Brain microvascular endothelial cell (primary cell): ENCODE measurements around the gene C1D.

ENCODE experiments used
- DNase-seq: peaks from one replicate; pipeline ENCODE4 v3.0.0-alpha.2; 2020
- H3K27ac ChIP-seq: fragments of 250-450 bp; sonication (Bioruptor Pico); 2 replicates; pipeline ENCODE4 v1.5.1; 2020; ENCODE audit warnings: mild to moderate bottlenecking, moderate library complexity
- H3K27me3 ChIP-seq: fragments of 250-450 bp; sonication (Bioruptor Pico); replicated peaks from 2 replicates; pipeline ENCODE4 v1.5.1; 2020; ENCODE audit warnings: mild to moderate bottlenecking
- H3K36me3 ChIP-seq: fragments of 250-450 bp; sonication (Bioruptor Pico); replicated peaks from 2 replicates; pipeline ENCODE4 v1.5.1; 2020; ENCODE audit warnings: mild to moderate bottlenecking
- H3K4me3 ChIP-seq: 2 replicates; pipeline ENCODE4 v1.5.1; 2011; ENCODE audit warnings: low read depth, mild to moderate bottlenecking, control low read depth, low read length, moderate library complexity
- in situ Hi-C: cut with HindIII; loops from 2 replicates; pipeline ENCODE4 v1.10.0; 2017; ENCODE audit warnings: low sequenced_read_pairs, low pct_ligation_motif_present
- TF ChIP-seq, protein P1 (sequence below): IDR thresholded peaks from 2 replicates; pipeline ENCODE4 v1.5.1; 2011; ENCODE audit warnings: low read depth, mild to moderate bottlenecking, moderate library complexity, low read length, control low read depth, inconsistent platforms; ENCODE audit errors: missing control alignments

Gene C1D

DNA sequence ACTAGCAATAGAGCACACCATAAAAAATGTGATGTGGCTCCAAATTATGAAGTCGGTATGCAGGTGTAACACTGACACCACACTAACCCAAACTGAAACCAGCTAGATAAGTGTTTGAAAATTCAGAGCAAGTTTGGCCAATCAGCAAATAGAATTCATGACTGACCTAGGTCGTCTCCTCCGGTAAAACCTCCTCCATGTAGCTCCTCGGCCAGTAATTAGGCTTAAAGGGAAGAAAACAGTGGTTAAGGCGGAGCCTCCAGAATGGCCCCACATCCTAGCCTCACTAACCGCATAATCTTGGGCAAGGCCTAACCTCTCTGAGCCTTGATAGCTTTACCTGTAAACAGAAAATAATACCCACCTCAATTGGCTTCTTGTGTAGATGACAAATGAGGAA, 30.1 kb downstream of the C1D start:
- H3K27ac ChIP-seq, result no peak overlapping the region
- TF ChIP-seq, protein P1, sequence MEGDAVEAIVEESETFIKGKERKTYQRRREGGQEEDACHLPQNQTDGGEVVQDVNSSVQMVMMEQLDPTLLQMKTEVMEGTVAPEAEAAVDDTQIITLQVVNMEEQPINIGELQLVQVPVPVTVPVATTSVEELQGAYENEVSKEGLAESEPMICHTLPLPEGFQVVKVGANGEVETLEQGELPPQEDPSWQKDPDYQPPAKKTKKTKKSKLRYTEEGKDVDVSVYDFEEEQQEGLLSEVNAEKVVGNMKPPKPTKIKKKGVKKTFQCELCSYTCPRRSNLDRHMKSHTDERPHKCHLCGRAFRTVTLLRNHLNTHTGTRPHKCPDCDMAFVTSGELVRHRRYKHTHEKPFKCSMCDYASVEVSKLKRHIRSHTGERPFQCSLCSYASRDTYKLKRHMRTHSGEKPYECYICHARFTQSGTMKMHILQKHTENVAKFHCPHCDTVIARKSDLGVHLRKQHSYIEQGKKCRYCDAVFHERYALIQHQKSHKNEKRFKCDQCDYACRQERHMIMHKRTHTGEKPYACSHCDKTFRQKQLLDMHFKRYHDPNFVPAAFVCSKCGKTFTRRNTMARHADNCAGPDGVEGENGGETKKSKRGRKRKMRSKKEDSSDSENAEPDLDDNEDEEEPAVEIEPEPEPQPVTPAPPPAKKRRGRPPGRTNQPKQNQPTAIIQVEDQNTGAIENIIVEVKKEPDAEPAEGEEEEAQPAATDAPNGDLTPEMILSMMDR, result no peak
- H3K36me3 ChIP-seq, result no peaks in the 10 kb centered on the region
- no peak for DNase-seq
- in situ Hi-C loops, result no loop called here
- H3K27me3 ChIP-seq, result no peaks in the 10 kb centered on the region
- H3K4me3 ChIP-seq, result no peak overlapping the region

DNA sequence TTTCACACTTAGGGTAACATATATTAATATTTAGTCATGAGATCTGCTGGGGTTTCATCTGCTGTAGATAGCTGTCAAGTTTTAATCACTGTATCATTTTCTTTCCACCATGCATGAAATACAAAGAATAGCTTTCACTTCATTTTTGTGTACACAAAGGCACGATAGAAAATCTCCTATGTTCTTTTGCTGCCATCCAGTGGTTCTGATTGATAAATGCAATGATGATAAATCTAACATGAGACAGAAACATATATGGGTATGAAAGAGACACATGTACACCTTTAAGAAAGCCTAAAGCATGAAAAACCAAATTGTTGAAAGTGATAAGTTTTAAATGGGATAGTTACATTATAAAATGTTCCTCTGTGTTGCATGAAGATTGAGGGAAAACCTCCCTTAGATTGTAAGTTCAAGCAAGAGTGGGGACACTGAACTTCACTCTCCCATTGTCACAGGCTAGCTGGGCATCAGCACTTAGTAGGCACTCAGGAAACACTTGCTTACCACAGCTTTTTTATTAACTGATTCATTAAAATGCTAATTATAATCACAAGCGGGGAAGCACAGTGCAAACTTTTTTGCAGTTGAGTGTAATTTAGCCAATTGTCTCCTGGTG, 31.2 kb downstream of the C1D start:
- H3K27me3 ChIP-seq, result no peaks in the 10 kb centered on the region
- H3K4me3 ChIP-seq, result no peak overlapping the region
- H3K27ac ChIP-seq, result no peak overlapping the region
- DNase-seq, result peak; percentile 51
- in situ Hi-C loops, result no loop called here
- H3K36me3 ChIP-seq, result no peaks in the 10 kb centered on the region
- TF ChIP-seq, protein P1, result peak; percentile 41

DNA sequence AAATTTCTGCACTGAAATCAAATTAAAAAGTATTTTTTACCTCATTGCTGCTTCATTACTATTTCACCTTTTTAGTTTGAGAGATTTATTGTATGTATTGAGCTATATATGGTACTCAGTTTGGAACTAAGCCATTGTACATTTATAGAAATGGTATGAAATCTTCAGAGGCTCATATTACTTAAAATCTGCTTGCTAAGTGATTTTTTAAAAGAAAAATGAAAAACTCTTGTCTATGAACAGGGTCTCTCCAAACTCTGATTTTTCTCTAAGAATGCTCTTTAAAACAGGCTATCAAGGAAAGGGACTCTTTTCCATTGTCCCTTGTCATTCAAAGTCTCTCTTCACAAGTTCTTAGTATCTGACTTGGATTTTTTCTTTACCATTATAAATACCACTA, 31.8 kb downstream of the C1D start:
- TF ChIP-seq, protein P1, result no peak
- in situ Hi-C loops, result no loop called here
- H3K27ac ChIP-seq, result no peak overlapping the region
- DNase-seq, result no peak
- no peak overlapping the region for H3K4me3 ChIP-seq
- H3K36me3 ChIP-seq, result no peaks in the 10 kb centered on the region
- H3K27me3 ChIP-seq, result no peaks in the 10 kb centered on the region

DNA sequence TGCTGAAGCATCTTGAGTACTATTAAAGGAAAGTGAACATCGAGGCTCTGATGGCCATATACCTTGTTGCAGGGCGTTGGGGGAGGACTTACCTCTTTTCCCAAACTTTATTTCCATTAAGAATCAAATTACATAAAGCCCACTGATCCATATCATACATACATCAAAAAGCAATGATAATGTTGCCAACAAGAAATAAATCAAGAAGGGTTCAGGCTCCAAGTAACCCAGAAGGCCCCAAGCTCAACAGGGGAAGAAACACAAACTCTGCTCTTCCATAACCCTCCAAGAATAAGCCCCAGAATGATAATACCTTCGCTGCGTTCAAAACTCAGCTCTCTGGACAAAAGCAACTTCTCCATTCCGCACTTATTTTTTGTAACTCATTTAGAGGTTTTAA, 32.3 kb downstream of the C1D start:
- no peak for DNase-seq
- Histone ChIP-seq H3K36me3 (no peaks in the 10 kb centered on the region), H3K4me3 (no peak overlapping the region), H3K27ac (no peak overlapping the region), H3K27me3 (no peaks in the 10 kb centered on the region)
- TF ChIP-seq, protein P1, result no peak
- in situ Hi-C loops, result no loop called here

DNA sequence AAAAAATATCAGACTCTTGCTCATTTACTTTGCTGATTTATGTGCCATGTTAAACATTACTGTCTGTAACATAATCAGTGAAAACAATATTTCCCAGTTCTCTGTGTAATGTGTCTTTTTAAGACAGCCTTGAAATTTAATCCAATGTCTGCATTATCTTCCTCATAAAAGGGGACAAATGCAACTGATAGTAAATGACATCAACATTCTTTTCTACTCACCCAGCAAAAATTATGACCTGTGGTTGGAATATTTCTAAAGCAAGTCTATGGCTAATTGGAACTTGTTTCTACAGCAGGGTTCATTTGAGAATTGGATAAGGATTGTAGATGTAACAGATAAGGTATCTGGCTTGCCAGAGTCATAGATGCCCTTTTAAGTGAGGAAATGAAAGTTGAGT, 34.8 kb downstream of the C1D start:
- in situ Hi-C loops, result no loop called here
- DNase-seq, result peak; percentile 6
- Histone ChIP-seq H3K27me3 (no peaks in the 10 kb centered on the region), H3K36me3 (no peaks in the 10 kb centered on the region), H3K27ac (no peak overlapping the region), H3K4me3 (no peak overlapping the region)
- TF ChIP-seq, protein P1, result no peak

DNA sequence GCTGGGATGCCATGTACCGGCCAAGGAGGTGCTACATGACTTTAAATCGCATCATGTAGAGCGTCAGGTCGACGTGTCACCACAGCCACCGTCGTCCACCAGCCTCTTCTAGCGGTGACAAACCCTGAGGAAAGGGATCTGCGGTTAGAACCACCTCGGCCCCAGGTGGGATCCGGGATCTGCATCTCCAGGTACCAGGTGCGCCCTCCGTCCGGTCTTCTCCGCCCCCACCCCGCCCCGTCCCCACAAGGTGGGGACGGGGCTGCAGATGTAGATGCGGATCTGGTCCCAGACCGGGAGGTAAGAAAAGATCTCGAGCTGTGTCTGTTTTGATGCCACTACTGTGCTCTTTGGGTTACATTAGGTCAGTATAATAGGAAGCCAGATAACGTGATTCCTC, 38.4 kb downstream of the C1D start:
- no peaks in the 10 kb centered on the region for H3K27me3 ChIP-seq
- in situ Hi-C loops, result no loop called here
- no peaks in the 10 kb centered on the region for H3K36me3 ChIP-seq
- H3K4me3 ChIP-seq, result no peak overlapping the region
- no peak overlapping the region for H3K27ac ChIP-seq
- no peak for DNase-seq
- TF ChIP-seq, protein P1, result no peak
